CD4-positive, alpha-beta T cell (primary cell): ENCODE data around the gene PCP4. TPM values are rescaled to one million over a fixed set of nuclear protein-coding genes. Genes with fewer than 3 reads are reported as not detected.

ENCODE experiments used
- ATAC-seq: fragments of 200-7000 bp; cut with Tn5 transposase; one replicate; pipeline ENCODE4 v1.10.0; 2022; ENCODE audit warnings: mild to moderate bottlenecking; ENCODE audit not compliant: poor library complexity
- CTCF ChIA-PET: fragments of 350-600 bp; sonication (Branson Sonifier 250); formaldehyde crosslinking; loops from one replicate; lab custom pipeline; 2021; ENCODE audit warnings: antibody characterized with exemption, inconsistent platforms; lab: Charles Lee
- POLR2A ChIA-PET: fragments of 350-600 bp; sonication (Branson Sonifier 250); formaldehyde crosslinking; loops from one replicate; lab custom pipeline; 2021; ENCODE audit warnings: antibody characterized with exemption, inconsistent platforms; lab: Charles Lee
- DNase-seq, 14 experiments: peaks; one replicate each; pipeline ENCODE4 v3.0.0-alpha.2; 2013 to 2020; ENCODE audit warnings: mixed read lengths in 2 of 14
- H3K27ac ChIP-seq, 2 donors: one replicate each; pipeline versions ENCODE4 v1.5.1 to v1.7.0; 2013; ENCODE audit warnings: low read length in 2 of 2, low read depth in 1 of 2, mild to moderate bottlenecking in 1 of 2
- H3K27me3 ChIP-seq, 2 experiments: 1 replicate in 1 of 2; 2 replicates in 1 of 2; pipeline versions ENCODE4 v1.6.1 to v1.7.0; 2013; ENCODE audit warnings: low read length in 2 of 2, control low read depth in 1 of 2, mild to moderate bottlenecking in 1 of 2, moderate library complexity in 1 of 2; ENCODE audit not compliant: insufficient read depth in 2 of 2, control insufficient read depth in 1 of 2
- H3K36me3 ChIP-seq: one replicate; pipeline ENCODE4 v1.6.1; 2013; ENCODE audit warnings: low read length, control low read depth; ENCODE audit not compliant: insufficient read depth
- H3K4me1 ChIP-seq: one replicate; pipeline ENCODE4 v1.6.1; 2013; ENCODE audit warnings: low read length, control low read depth; ENCODE audit not compliant: insufficient read depth
- H3K4me3 ChIP-seq: one replicate; pipeline ENCODE4 v1.5.1; 2013; ENCODE audit warnings: mild to moderate bottlenecking, low read length, moderate library complexity
- H3K9me3 ChIP-seq, 2 experiments: 1 replicate in 1 of 2; 2 replicates in 1 of 2; pipeline versions ENCODE4 v1.6.1 to v1.7.0; 2013; ENCODE audit warnings: low read length in 2 of 2, mild to moderate bottlenecking in 2 of 2, control low read depth in 1 of 2, moderate library complexity in 1 of 2; ENCODE audit not compliant: control insufficient read depth in 1 of 2, insufficient read depth in 1 of 2
- H3K27ac Mint-ChIP-seq: one replicate; pipeline ENCODE4 v1.8.0; 2020; ENCODE audit warnings: mixed read lengths
- H3K27me3 Mint-ChIP-seq: one replicate; pipeline ENCODE4 v1.8.0; 2021; ENCODE audit warnings: mixed read lengths
- H3K36me3 Mint-ChIP-seq: one replicate; pipeline ENCODE4 v1.8.0; 2021; ENCODE audit warnings: low read depth, mixed read lengths
- H3K4me1 Mint-ChIP-seq: one replicate; pipeline ENCODE4 v1.8.0; 2021; ENCODE audit warnings: low read depth, mixed read lengths
- H3K4me3 Mint-ChIP-seq: one replicate; pipeline ENCODE4 v1.8.0; 2020; ENCODE audit warnings: mild to moderate bottlenecking, mixed read lengths
- H3K9me3 Mint-ChIP-seq: one replicate; pipeline ENCODE4 v1.8.0; 2020; ENCODE audit warnings: mixed read lengths
- CTCF ChIP-seq: fragments of 200-600 bp; IDR thresholded peaks from one replicate; pipeline ENCODE4 v1.8.0; 2022; ENCODE audit warnings: antibody characterized with exemption, mild to moderate bottlenecking
- intact Hi-C, 2 experiments: fragments of 100-400 bp; cut with DNase I in 1 of 2; cut with micrococcal nuclease in 1 of 2; formaldehyde crosslinking; loops; one replicate each; pipeline versions ENCODE4 v1.15.1 to v1.9.0; 2023 to 2025; cut with DNase I, micrococcal nuclease
- total RNA-seq, 174 experiments: library from RNA in 2 of 174; stranded (reverse) in 2 of 174; gene quantifications; one replicate each; pipeline ENCODE4 v1.2.3 and lab custom pipeline; 2021 to 2026

The PCP4 gene
- total RNA-seq, 2 experiments from 2014 or later = not detected

GRCh38 chr21:39900911-39901310 lies 33.7 kb downstream of the PCP4 start:
- Histone ChIP-seq H3K4me1 (no peaks in the 10 kb centered on the region), H3K9me3 (peaks cover 0 to 5% of the 10 kb centered on the region in 2 experiments), H3K36me3 (no peaks in the 10 kb centered on the region), H3K27me3 (peaks cover 0 to 2% of the 10 kb centered on the region in 2 experiments), H3K27ac (no peak overlapping the region), H3K4me3 (no peak overlapping the region)
- DNase-seq (no peak), ATAC-seq (no peak)
- intact Hi-C loops = no loop called here
- H3K9me3 Mint-ChIP-seq = peaks cover 2% of the 10 kb centered on the region
- POLR2A ChIA-PET = no interaction called here
- TF ChIP-seq CTCF = no peak
- no peaks in the 10 kb centered on the region for H3K4me1 Mint-ChIP-seq
- no peaks in the 10 kb centered on the region for H3K36me3 Mint-ChIP-seq
- H3K27ac Mint-ChIP-seq = no peak overlapping the region
- H3K4me3 Mint-ChIP-seq = no peak overlapping the region
- peaks cover 4% of the 10 kb centered on the region for H3K27me3 Mint-ChIP-seq
- CTCF ChIA-PET = no interaction called here

GRCh38 chr21:39902986-39903385 lies 35.7 kb downstream of the PCP4 start:
- no peak overlapping the region for H3K4me3 ChIP-seq
- peaks cover 4% of the 10 kb centered on the region for H3K9me3 Mint-ChIP-seq
- no peaks in the 10 kb centered on the region for H3K9me3 ChIP-seq
- no peaks in the 10 kb centered on the region for H3K4me1 ChIP-seq
- intact Hi-C loops = no loop called here
- ATAC-seq = no peak
- ChIA-PET CTCF (no interaction called here), POLR2A (no interaction called here)
- DNase-seq = no peak
- no peaks in the 10 kb centered on the region for H3K27me3 Mint-ChIP-seq
- H3K4me1 Mint-ChIP-seq = no peaks in the 10 kb centered on the region
- H3K27ac Mint-ChIP-seq = no peak overlapping the region
- peaks cover 0 to 2% of the 10 kb centered on the region in 2 experiments for H3K27me3 ChIP-seq
- TF ChIP-seq CTCF = no peak
- no peaks in the 10 kb centered on the region for H3K36me3 ChIP-seq
- no peaks in the 10 kb centered on the region for H3K36me3 Mint-ChIP-seq
- no peak overlapping the region for H3K4me3 Mint-ChIP-seq
- H3K27ac ChIP-seq = no peak overlapping the region

- no peak for TF ChIP-seq CTCF
- H3K27ac Mint-ChIP-seq = no peak overlapping the region
- no peaks in the 10 kb centered on the region for H3K4me1 Mint-ChIP-seq
- H3K4me1 ChIP-seq = no peaks in the 10 kb centered on the region
- no peak overlapping the region for H3K27ac ChIP-seq
- H3K9me3 Mint-ChIP-seq = peaks cover 2% of the 10 kb centered on the region
- no peak overlapping the region for H3K4me3 ChIP-seq
- no peaks in the 10 kb centered on the region for H3K36me3 Mint-ChIP-seq
- POLR2A ChIA-PET = no interaction called here
- ATAC-seq = no peak
- H3K27me3 Mint-ChIP-seq = no peaks in the 10 kb centered on the region
- peaks cover 0 to 7% of the 10 kb centered on the region in 2 experiments for H3K9me3 ChIP-seq
- intact Hi-C loops = no loop called here
- CTCF ChIA-PET = no interaction called here
- no peaks in the 10 kb centered on the region for H3K36me3 ChIP-seq
- no peak for DNase-seq
- peaks cover 0 to 2% of the 10 kb centered on the region in 2 experiments for H3K27me3 ChIP-seq
- no peak overlapping the region for H3K4me3 Mint-ChIP-seq
Measured at GRCh38 chr21:39904457-39904856, 37.2 kb downstream of the PCP4 start.
